Memory B cell (primary cell): ENCODE data around the gene ESYT2.
"Not testable (repeated sequence)": the region's sequence is repeated elsewhere in the genome, so short reads cannot be mapped to it uniquely, and the experiment has no call there.

Experiments used
- ATAC-seq: fragments of 150-1000 bp; cut with Tn5 transposase; 2 replicates; pipeline ENCODE4 v1.10.0; 2021; ENCODE audit warnings: low read depth, mild to moderate bottlenecking, moderate library complexity
- DNase-seq, 2 donors: peaks; one replicate each; pipeline ENCODE4 v3.0.0; 2022; ENCODE audit warnings: low spot score in 2 of 2
- H3K27ac Mint-ChIP-seq: one replicate; pipeline ENCODE4 v1.8.0; 2022; ENCODE audit warnings: mild to moderate bottlenecking, moderate library complexity, mixed read lengths
- H3K27me3 Mint-ChIP-seq: one replicate; pipeline ENCODE4 v1.8.0; 2022; ENCODE audit warnings: mixed read lengths
- H3K36me3 Mint-ChIP-seq: one replicate; pipeline ENCODE4 v1.8.0; 2022; ENCODE audit warnings: mild to moderate bottlenecking, mixed read lengths
- H3K4me1 Mint-ChIP-seq: one replicate; pipeline ENCODE4 v1.8.0; 2022; ENCODE audit warnings: mixed read lengths
- H3K4me3 Mint-ChIP-seq: one replicate; pipeline ENCODE4 v1.8.0; 2022; ENCODE audit warnings: mild to moderate bottlenecking, moderate library complexity, mixed read lengths
- H3K9me3 Mint-ChIP-seq: one replicate; pipeline ENCODE4 v1.8.0; 2022; ENCODE audit warnings: mixed read lengths

Gene ESYT2

GRCh38 chr7:158703679-158704523, 125.4 kb downstream of the ESYT2 start:
- not testable (repeated sequence) for ATAC-seq

GRCh38 chr7:158702944-158703343, 126.4 kb downstream of the ESYT2 start:
- H3K9me3 Mint-ChIP-seq = peaks cover 1% of the 10 kb centered on the region
- H3K4me1 Mint-ChIP-seq = peaks cover 17% of the 10 kb centered on the region
- no peaks in the 10 kb centered on the region for H3K27me3 Mint-ChIP-seq
- peak overlapping the region; percentile 63 for H3K4me3 Mint-ChIP-seq
- H3K36me3 Mint-ChIP-seq = peaks cover 5% of the 10 kb centered on the region
- ATAC-seq (no peak), DNase-seq (no peak)
- no peak overlapping the region for H3K27ac Mint-ChIP-seq

More at GRCh38 chr7:158703679-158704523, 125.4 kb downstream of the ESYT2 start:
- H3K9me3 Mint-ChIP-seq, H3K36me3 Mint-ChIP-seq, DNase-seq, H3K27me3 Mint-ChIP-seq: not testable (repeated sequence)
- peak overlapping the region; percentile 98 for H3K4me3 Mint-ChIP-seq
- peak overlapping the region; percentile 96 for H3K27ac Mint-ChIP-seq
- peaks cover 17% of the 10 kb centered on the region for H3K4me1 Mint-ChIP-seq

- Mint-ChIP-seq H3K4me1 (peaks cover 17% of the 10 kb centered on the region), H3K4me3 (no peak overlapping the region)
- DNase-seq = no peak
Measured at GRCh38 chr7:158702196-158702595, 127.1 kb downstream of the ESYT2 start.

GRCh38 chr7:158700008-158700407, 129.3 kb downstream of the ESYT2 start:
- ATAC-seq = no peak
- peaks cover 11% of the 10 kb centered on the region for H3K4me1 Mint-ChIP-seq
- H3K27me3 Mint-ChIP-seq = no peaks in the 10 kb centered on the region
- no peak for DNase-seq
- peaks cover 7% of the 10 kb centered on the region for H3K36me3 Mint-ChIP-seq
- no peak overlapping the region for H3K27ac Mint-ChIP-seq
- H3K4me3 Mint-ChIP-seq = no peak overlapping the region
- no peaks in the 10 kb centered on the region for H3K9me3 Mint-ChIP-seq

More at GRCh38 chr7:158702196-158702595, 127.1 kb downstream of the ESYT2 start:
- ATAC-seq = no peak
- H3K9me3 Mint-ChIP-seq = no peaks in the 10 kb centered on the region
- no peak overlapping the region for H3K27ac Mint-ChIP-seq
- no peaks in the 10 kb centered on the region for H3K27me3 Mint-ChIP-seq
- peaks cover 7% of the 10 kb centered on the region for H3K36me3 Mint-ChIP-seq

- Mint-ChIP-seq H3K9me3 (no peaks in the 10 kb centered on the region), H3K27me3 (no peaks in the 10 kb centered on the region), H3K27ac (no peak overlapping the region), H3K36me3 (peaks cover 7% of the 10 kb centered on the region), H3K4me1 (peaks cover 11% of the 10 kb centered on the region), H3K4me3 (no peak overlapping the region)
- DNase-seq (no peak), ATAC-seq (no peak)
Measured at GRCh38 chr7:158699341-158699740, 130.0 kb downstream of the ESYT2 start.

GRCh38 chr7:158698657-158699195, 130.6 kb downstream of the ESYT2 start:
- Mint-ChIP-seq H3K4me3 (no peak overlapping the region), H3K27me3 (no peaks in the 10 kb centered on the region), H3K9me3 (no peaks in the 10 kb centered on the region), H3K36me3 (peaks cover 7% of the 10 kb centered on the region), H3K27ac (no peak overlapping the region), H3K4me1 (peaks cover 11% of the 10 kb centered on the region)
- ATAC-seq = no peak
- no peak for DNase-seq

- not testable (repeated sequence) for H3K36me3 Mint-ChIP-seq
Measured at GRCh38 chr7:158697597-158697996, 131.7 kb downstream of the ESYT2 start.

GRCh38 chr7:158695726-158696452, 133.4 kb downstream of the ESYT2 start:
- ATAC-seq (peak; percentile 86), DNase-seq (peak in 1 of 2 donors; percentile 32)
- Mint-ChIP-seq H3K4me1 (peaks cover 4% of the 10 kb centered on the region), H3K27me3 (no peaks in the 10 kb centered on the region), H3K27ac (peak overlapping the region; percentile 62), H3K9me3 (no peaks in the 10 kb centered on the region), H3K4me3 (no peak overlapping the region), H3K36me3 (peaks cover 5% of the 10 kb centered on the region)

More at GRCh38 chr7:158697597-158697996, 131.7 kb downstream of the ESYT2 start:
- H3K4me1 Mint-ChIP-seq, H3K27ac Mint-ChIP-seq, H3K27me3 Mint-ChIP-seq, ATAC-seq, H3K9me3 Mint-ChIP-seq, DNase-seq, H3K4me3 Mint-ChIP-seq: not testable (repeated sequence)

GRCh38 chr7:158695056-158695455, 134.3 kb downstream of the ESYT2 start:
- Mint-ChIP-seq H3K9me3 (no peaks in the 10 kb centered on the region), H3K4me3 (no peak overlapping the region), H3K27me3 (no peaks in the 10 kb centered on the region), H3K36me3 (peaks cover 5% of the 10 kb centered on the region), H3K4me1 (peaks cover 4% of the 10 kb centered on the region), H3K27ac (peak overlapping the region; percentile 62)
- ATAC-seq (no peak), DNase-seq (no peak)

- Mint-ChIP-seq H3K9me3 (no peaks in the 10 kb centered on the region), H3K27me3 (no peaks in the 10 kb centered on the region), H3K27ac (no peak overlapping the region), H3K4me1 (peaks cover 4% of the 10 kb centered on the region), H3K4me3 (no peak overlapping the region), H3K36me3 (peaks cover 6% of the 10 kb centered on the region)
- ATAC-seq (no peak), DNase-seq (no peak)
Measured at GRCh38 chr7:158694650-158695049, 134.7 kb downstream of the ESYT2 start.

- H3K4me1 Mint-ChIP-seq = no peaks in the 10 kb centered on the region
- DNase-seq = no peak
- H3K9me3 Mint-ChIP-seq = no peaks in the 10 kb centered on the region
- no peak overlapping the region for H3K27ac Mint-ChIP-seq
- no peak for ATAC-seq
- no peaks in the 10 kb centered on the region for H3K27me3 Mint-ChIP-seq
- H3K4me3 Mint-ChIP-seq = no peak overlapping the region
- H3K36me3 Mint-ChIP-seq = peaks cover 8% of the 10 kb centered on the region
Measured at GRCh38 chr7:158689488-158689887, 139.8 kb downstream of the ESYT2 start.

GRCh38 chr7:158687406-158687805, 141.9 kb downstream of the ESYT2 start:
- no peaks in the 10 kb centered on the region for H3K9me3 Mint-ChIP-seq
- H3K27ac Mint-ChIP-seq = no peak overlapping the region
- H3K4me3 Mint-ChIP-seq = no peak overlapping the region
- DNase-seq (no peak), ATAC-seq (no peak)
- no peaks in the 10 kb centered on the region for H3K27me3 Mint-ChIP-seq
- H3K36me3 Mint-ChIP-seq = peaks cover 8% of the 10 kb centered on the region
- H3K4me1 Mint-ChIP-seq = no peaks in the 10 kb centered on the region

- H3K36me3 Mint-ChIP-seq = peaks cover 8% of the 10 kb centered on the region
- no peak for ATAC-seq
- H3K9me3 Mint-ChIP-seq = no peaks in the 10 kb centered on the region
Measured at GRCh38 chr7:158685693-158686092, 143.6 kb downstream of the ESYT2 start.

GRCh38 chr7:158684329-158684728, 145.0 kb downstream of the ESYT2 start:
- H3K36me3 Mint-ChIP-seq = peaks cover 7% of the 10 kb centered on the region

More at GRCh38 chr7:158685693-158686092, 143.6 kb downstream of the ESYT2 start:
- Mint-ChIP-seq H3K4me3 (no peak overlapping the region), H3K4me1 (no peaks in the 10 kb centered on the region), H3K27ac (no peak overlapping the region), H3K27me3 (no peaks in the 10 kb centered on the region)
- DNase-seq = no peak

More at GRCh38 chr7:158684329-158684728, 145.0 kb downstream of the ESYT2 start:
- Mint-ChIP-seq H3K9me3 (no peaks in the 10 kb centered on the region), H3K4me3 (no peak overlapping the region), H3K4me1 (no peaks in the 10 kb centered on the region), H3K27ac (no peak overlapping the region), H3K27me3 (no peaks in the 10 kb centered on the region)
- DNase-seq (no peak), ATAC-seq (no peak)
